Central memory CD4-positive, alpha-beta T cell (primary cell): Measurements from ENCODE around the gene PRUNE2.
"Not testable (repeated sequence)": the region's sequence is repeated elsewhere in the genome, so short reads cannot be mapped to it uniquely, and the experiment has no call there.

ENCODE experiments used
- DNase-seq: peaks from one replicate; pipeline ENCODE4 v3.0.0; 2022

The PRUNE2 gene

DNA sequence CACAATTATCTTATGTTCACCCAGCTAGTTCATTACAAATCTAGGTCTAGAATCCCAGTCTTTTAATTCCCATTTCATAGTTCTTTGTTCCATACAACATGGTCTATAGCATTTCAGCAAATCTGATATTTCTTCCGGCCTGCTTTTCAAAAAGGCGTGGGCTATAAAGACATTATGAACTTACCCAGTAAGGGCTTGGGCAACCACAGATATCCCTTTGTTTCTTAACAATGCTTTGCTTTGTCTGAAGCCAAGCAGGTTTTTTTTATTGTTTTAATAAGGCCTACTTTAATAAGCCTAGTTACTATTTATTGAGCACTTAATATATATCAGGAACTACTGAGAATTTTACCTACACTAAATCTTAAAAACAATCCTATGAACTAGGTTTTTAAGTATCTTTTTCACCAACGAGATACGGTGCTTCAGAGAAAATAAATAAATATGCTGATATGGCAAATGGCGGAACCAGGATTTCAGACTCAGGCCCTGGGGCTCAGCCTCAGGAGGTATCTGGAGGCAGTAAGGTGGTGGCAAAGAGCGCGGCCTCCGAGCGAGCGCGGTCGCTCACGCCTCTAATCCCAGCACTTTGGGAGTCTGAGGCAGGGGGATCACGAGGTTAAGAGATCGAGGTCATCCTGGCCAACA, 112.0 kb downstream of the PRUNE2 start:
- DNase-seq, result no peak

DNA sequence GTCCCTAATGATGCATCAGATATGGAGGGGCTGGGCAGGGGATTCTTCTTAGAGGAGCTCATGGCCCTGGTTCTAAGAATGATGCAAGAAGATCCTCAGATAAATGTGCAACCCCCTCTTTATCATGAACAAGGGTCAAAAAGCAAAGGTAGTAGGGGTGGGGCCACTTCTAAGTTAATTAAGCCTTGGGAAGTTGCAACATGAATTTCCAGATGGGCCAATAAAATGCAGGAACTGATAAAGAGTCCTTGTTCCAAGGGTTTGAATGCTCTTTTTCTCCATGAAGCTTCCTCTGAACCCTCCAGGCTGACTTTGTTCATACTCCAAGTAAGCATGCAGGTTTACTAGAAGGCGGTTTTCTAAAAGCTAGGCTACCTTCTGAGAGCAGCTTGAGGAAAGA, 116.1 kb downstream of the PRUNE2 start:
- no peak for DNase-seq

GRCh38 chr9:76787677-76788076, 118.2 kb downstream of the PRUNE2 start:
- no peak for DNase-seq

DNA sequence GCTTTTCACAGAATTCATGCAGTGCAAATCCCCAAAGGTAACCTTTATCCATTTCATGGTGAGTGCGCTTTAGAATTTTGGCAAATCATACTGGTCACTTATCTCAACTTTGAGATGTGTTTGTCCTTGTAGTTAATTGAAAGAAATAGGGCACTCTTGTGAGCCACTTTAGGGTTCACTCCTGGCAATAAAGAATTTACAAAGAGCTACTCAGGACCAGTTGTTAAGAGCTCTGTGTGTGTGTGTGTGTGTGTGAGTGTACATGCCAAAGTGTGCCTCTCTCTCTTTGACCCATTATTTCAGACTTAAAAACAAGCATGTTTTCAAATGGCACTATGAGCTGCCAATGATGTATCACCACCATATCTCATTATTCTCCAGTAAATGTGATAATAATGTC, 120.4 kb downstream of the PRUNE2 start:
- DNase-seq, result no peak

- no peak for DNase-seq
Observed at GRCh38 chr9:76784881-76785280, 121.0 kb downstream of the PRUNE2 start.

- no peak for DNase-seq
Observed at GRCh38 chr9:76772686-76773445, 133.0 kb downstream of the PRUNE2 start.

- no peak for DNase-seq
Observed at GRCh38 chr9:76766126-76766525, 139.8 kb downstream of the PRUNE2 start.

DNA sequence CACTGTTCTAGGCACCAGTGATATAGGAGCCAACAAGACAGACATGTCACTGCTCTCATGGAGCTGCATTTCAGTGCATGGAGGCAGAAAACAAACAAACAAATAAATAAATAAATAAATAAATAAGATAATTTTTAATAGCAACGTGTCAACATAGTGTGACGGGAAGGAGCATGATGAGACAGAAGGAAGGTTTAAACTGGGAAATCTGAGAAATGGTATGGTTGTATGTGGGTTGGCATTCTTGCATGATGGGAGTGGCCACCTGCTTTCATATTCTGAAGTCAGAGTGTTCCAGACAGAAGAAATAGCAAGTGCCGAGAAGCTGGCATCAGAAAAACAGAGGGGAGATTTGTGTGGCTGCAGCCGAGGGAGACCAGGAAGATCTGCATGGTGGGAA, 141.8 kb downstream of the PRUNE2 start, which contains the start of gene PCA3:
Gene PCA3 (plus strand): TSS at position 301 of the 400 bp plus-strand sequence.
- DNase-seq, result no peak

- no peak for DNase-seq
Observed at GRCh38 chr9:76761448-76761847, 144.5 kb downstream of the PRUNE2 start.

- DNase-seq, result no peak
Observed at GRCh38 chr9:76759732-76760131, 146.2 kb downstream of the PRUNE2 start.

- DNase-seq, result no peak
Observed at GRCh38 chr9:76758476-76758875, 147.4 kb downstream of the PRUNE2 start.

- no peak for DNase-seq
Observed at GRCh38 chr9:76756941-76757673, 148.8 kb downstream of the PRUNE2 start.

DNA sequence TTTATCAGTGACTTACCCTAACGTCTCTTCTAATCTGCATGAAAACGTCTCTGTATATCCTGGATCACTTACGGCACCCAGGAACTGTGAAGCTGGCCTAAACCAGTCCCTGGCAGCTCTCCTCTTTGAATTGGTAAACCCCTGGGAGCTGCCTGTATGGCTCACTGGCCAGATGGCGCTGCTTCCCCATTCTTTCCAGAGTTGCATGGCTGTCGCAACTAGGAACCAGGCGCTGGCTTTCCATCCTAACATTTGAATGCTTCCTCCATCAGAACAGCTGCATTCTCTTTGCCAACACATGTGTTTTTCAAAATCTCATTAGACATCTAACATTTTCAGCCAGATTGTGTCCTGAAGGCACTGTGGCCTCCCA, 149.7 kb downstream of the PRUNE2 start:
- DNase-seq, result no peak

- no peak for DNase-seq
Observed at GRCh38 chr9:76751001-76751400, 154.9 kb downstream of the PRUNE2 start.

DNA sequence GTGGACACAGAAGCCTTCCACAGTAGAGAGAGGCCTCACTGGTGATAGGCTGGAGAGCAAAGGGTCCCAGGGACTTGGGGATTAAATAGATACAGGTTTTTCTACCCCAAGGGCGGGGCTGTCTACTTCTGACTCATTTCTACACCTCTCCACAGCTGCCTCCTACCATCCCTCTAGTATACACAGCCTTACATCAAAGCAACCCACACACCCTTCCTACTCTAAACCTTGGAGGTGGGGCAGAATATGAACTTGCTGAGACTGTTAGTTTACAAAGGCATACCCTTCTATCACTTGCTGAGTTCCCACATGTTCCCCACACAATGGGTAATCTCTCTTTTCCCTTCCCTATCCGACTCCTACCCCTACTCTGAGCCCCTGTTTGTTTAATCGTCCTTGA, 161.6 kb downstream of the PRUNE2 start:
- DNase-seq, result no peak

DNA sequence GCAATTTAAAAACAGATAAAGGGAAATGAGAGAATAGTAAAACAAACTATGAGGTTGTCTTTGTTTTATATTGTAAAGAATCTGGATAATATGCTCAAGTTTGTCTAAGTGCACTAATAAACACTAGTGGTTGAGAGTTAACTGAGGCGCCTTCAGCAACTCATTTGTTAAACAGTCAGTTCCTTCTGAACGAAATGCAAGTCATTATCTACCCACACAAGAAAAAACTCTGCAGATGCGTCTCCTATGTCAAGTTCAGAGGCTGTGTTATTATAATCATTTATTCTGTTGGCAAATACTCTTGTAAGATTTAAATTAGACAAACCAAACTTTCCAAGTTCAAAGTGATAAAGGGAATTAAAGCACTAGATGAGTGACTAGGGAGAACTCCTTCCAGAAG, 162.0 kb downstream of the PRUNE2 start:
- DNase-seq, result no peak

DNA sequence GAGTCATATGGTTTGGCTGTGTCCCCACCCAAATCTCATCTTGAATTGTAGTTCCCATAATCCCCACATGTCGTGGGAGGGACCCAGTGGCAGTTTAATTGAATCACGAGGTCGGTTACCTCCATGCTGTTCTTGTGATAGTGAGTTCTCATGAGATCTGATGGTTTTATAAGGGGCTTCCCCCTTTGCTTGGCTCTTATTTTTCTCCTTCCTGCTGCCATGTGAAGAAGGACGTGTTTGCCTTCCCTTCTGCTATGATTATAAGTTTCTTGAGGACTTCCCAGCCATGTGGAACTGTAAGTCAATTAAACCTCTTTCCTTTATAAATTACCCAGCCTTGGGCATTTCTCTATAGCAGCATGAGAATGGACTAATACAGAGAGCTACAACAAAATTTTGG, 163.0 kb downstream of the PRUNE2 start:
- DNase-seq, result not testable (repeated sequence)

- DNase-seq, result no peak
Observed at GRCh38 chr9:76741524-76741923, 164.4 kb downstream of the PRUNE2 start.

- no peak for DNase-seq
Observed at GRCh38 chr9:76738402-76738801, 167.5 kb downstream of the PRUNE2 start.

DNA sequence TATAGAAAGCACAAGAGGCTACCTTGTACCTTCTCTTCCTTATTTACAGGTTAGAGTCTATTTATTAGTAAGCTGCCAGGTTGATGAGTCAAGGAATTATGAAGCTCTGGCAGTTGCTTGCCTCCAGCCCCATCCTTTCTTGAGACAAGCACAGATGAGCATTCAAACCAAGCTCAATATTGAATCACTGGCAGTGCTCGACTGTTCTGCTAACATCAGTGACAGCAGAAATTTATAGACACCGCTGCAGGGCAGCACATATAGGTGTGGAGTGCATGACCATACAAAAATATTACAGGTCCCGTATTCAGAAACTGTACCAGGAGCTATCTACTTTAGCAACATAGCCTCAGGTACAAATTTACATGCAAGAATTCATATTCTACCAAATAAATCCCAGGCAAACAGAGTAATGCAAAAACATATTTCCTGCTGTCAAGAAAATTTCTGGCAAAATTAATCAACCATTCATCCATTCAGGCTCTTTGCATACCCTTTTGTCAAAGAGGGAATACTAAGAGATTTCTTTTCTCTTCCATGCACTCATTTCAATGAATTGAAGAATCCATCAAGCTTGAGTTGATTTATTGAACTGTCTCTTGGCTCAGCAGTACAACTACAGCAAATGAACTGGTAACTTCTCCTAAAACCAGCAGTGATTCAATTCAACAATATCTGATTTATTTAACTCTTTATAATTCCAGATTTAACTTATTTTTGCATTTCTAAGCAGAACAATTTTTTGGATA, 168.6 kb downstream of the PRUNE2 start:
- DNase-seq, result no peak

DNA sequence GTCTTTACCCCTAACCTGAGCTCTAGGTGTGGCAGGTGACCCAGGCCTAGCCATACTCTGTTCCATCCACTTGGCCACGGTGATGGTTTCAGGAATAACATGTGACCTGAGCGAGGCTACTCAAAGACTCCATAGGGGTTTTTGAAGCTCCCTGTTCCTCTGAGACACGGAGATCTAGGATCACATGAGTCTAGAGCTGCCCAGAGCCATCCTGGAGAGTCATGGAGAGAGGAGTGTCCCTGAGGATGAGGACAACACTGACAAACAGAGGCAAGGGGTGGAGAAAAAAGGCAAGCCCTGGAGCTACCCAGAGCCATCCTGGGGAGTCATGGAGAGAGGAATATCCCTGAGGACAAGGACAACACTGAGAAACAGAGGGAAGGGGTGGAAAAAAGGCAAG, 171.2 kb downstream of the PRUNE2 start:
- DNase-seq, result no peak

DNA sequence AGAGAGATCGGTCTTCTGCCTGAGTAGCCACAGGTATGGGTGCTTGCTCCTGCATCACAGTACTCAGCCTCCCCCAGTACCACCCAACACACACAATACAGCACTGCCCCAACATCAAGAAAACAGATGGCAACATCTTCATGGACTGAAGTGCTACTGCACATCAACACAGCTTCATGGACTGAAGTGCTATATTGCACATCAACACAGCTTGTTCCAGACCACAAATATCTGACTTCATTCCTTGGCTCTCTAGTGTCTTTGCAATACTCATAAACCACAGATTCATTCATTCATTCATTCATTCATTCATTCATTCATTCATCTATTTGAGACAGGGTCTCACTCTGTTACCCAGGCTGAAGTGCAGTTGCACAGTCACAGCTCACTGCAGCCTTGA, 172.8 kb downstream of the PRUNE2 start:
- no peak for DNase-seq

GRCh38 chr9:76732341-76732958, 173.5 kb downstream of the PRUNE2 start:
- DNase-seq, result no peak
